Measurements from ENCODE around the gene ZDBF2. TPM values are rescaled to one million over a fixed set of nuclear protein-coding genes. Genes with fewer than 3 reads are reported as not detected.

ZDBF2 gene
- total RNA-seq, result 34.4 TPM

GRCh38 chr2:206274434-206275311 is at the start of gene ZDBF2:
Gene ZDBF2, plus strand, starts transcription at chr2:206274663. Its CDS starts 7,187 bp downstream, at chr2:206281850.

Small RNAs within 50 kb of the gene (small RNA-seq; reads per million reads assigned to genes)
- gene HMGN1P6 (ENCODE audit: low replicate concordance) (not detected), gene RN7SKP260 (ENCODE audit: low replicate concordance) (not detected)

Other genes starting within 250 kb of the ZDBF2 start
- gene INO80D, start 188.5 kb upstream of the ZDBF2 start, total RNA-seq, result 40.7 TPM
- 97.7 TPM for gene NDUFS1, start 115.2 kb upstream of the ZDBF2 start, total RNA-seq
- gene EEF1B2, start 114.8 kb upstream of the ZDBF2 start, total RNA-seq, result 376 TPM
- gene ADAM23, start 168.9 kb downstream of the ZDBF2 start, total RNA-seq, result 37.2 TPM